Stomach smooth muscle (tissue), 2 donors: Measurements from ENCODE around the gene PTPMT1.

Experiments used
- H3K27ac ChIP-seq: one replicate; pipeline ENCODE4 v1.7.0; 2013; ENCODE audit warnings: mild to moderate bottlenecking, low read length, inconsistent platforms
- H3K27me3 ChIP-seq, 2 donors: one replicate each; pipeline ENCODE4 v1.7.0; 2013; ENCODE audit warnings: low read length in 2 of 2; ENCODE audit not compliant: insufficient read depth in 2 of 2, control insufficient read depth in 1 of 2
- H3K36me3 ChIP-seq, 2 donors: one replicate each; pipeline ENCODE4 v1.7.0; 2013; ENCODE audit warnings: low read length in 2 of 2; ENCODE audit not compliant: control insufficient read depth in 2 of 2, insufficient read depth in 2 of 2
- H3K4me1 ChIP-seq: one replicate; pipeline ENCODE4 v1.7.0; 2013; ENCODE audit warnings: low read length; ENCODE audit not compliant: control insufficient read depth, insufficient read depth
- H3K4me3 ChIP-seq, 2 donors: one replicate each; pipeline ENCODE4 v1.7.0; 2013; ENCODE audit warnings: low read length in 2 of 2
- H3K9ac ChIP-seq, 2 donors: one replicate each; pipeline ENCODE4 v1.7.0; 2013; ENCODE audit warnings: low read length in 2 of 2, mild to moderate bottlenecking in 1 of 2
- H3K9me3 ChIP-seq, 2 donors: one replicate each; pipeline ENCODE4 v1.7.0; 2013; ENCODE audit warnings: low read length in 2 of 2; ENCODE audit not compliant: control insufficient read depth in 2 of 2
- donor health status: healthy.
- donor health status: Pancreatic carcinoma.

The PTPMT1 gene

GRCh38 chr11:47583844-47584243, 18.4 kb downstream of the PTPMT1 start:
- Histone ChIP-seq H3K27me3 (no peaks in the 10 kb centered on the region), H3K9me3 (no peaks in the 10 kb centered on the region), H3K4me3 (no peak overlapping the region), H3K27ac (no peak overlapping the region), H3K4me1 (peaks cover 14% of the 10 kb centered on the region), H3K9ac (no peak overlapping the region), H3K36me3 (peaks cover 35 to 39% of the 10 kb centered on the region in 2 donors)

- Histone ChIP-seq H3K27me3 (peaks cover 2 to 4% of the 10 kb centered on the region in 2 donors), H3K4me3 (no peak within 1 kb of the TSS), H3K27ac (no peak within 1 kb of the TSS), H3K9me3 (no peaks in the 10 kb centered on the region), H3K36me3 (peaks cover 28 to 33% of the 10 kb centered on the region in 2 donors), H3K9ac (no peak within 1 kb of the TSS), H3K4me1 (peaks cover 10% of the 10 kb centered on the region)
Observed at GRCh38 chr11:47586098-47586855, 20.9 kb downstream of the PTPMT1 start, which contains the start of gene FAM180B. Gene FAM180B, plus strand, starts transcription at chr11:47586678. Its CDS starts 91 bp downstream, at chr11:47586769.

GRCh38 chr11:47587039-47587716, 21.8 kb downstream of the PTPMT1 start:
- no peak overlapping the region for H3K4me3 ChIP-seq

GRCh38 chr11:47587723-47588326, 22.4 kb downstream of the PTPMT1 start:
- H3K36me3 ChIP-seq, result peaks cover 15 to 18% of the 10 kb centered on the region in 2 donors
- H3K27ac ChIP-seq, result no peak overlapping the region
- H3K9ac ChIP-seq, result no peak overlapping the region
- H3K4me1 ChIP-seq, result peaks cover 10% of the 10 kb centered on the region
- H3K9me3 ChIP-seq, result no peaks in the 10 kb centered on the region
- H3K4me3 ChIP-seq, result no peak overlapping the region
- H3K27me3 ChIP-seq, result peaks cover 13 to 16% of the 10 kb centered on the region in 2 donors

More at GRCh38 chr11:47587039-47587716, 21.8 kb downstream of the PTPMT1 start:
- Histone ChIP-seq H3K36me3 (peaks cover 21 to 24% of the 10 kb centered on the region in 2 donors), H3K4me1 (peaks cover 10% of the 10 kb centered on the region), H3K9me3 (no peaks in the 10 kb centered on the region), H3K27me3 (peaks cover 7 to 9% of the 10 kb centered on the region in 2 donors), H3K27ac (no peak overlapping the region), H3K9ac (no peak overlapping the region)

GRCh38 chr11:47589118-47589517, 23.7 kb downstream of the PTPMT1 start:
- H3K9me3 ChIP-seq, result no peaks in the 10 kb centered on the region
- peaks cover 2 to 5% of the 10 kb centered on the region in 2 donors for H3K36me3 ChIP-seq
- peaks cover 24 to 28% of the 10 kb centered on the region in 2 donors for H3K27me3 ChIP-seq
- H3K27ac ChIP-seq, result no peak overlapping the region
- H3K9ac ChIP-seq, result peak overlapping the region; percentile 42 to 68
- peak overlapping the region; percentile 53 to 68 for H3K4me3 ChIP-seq
- peaks cover 18% of the 10 kb centered on the region for H3K4me1 ChIP-seq

DNA sequence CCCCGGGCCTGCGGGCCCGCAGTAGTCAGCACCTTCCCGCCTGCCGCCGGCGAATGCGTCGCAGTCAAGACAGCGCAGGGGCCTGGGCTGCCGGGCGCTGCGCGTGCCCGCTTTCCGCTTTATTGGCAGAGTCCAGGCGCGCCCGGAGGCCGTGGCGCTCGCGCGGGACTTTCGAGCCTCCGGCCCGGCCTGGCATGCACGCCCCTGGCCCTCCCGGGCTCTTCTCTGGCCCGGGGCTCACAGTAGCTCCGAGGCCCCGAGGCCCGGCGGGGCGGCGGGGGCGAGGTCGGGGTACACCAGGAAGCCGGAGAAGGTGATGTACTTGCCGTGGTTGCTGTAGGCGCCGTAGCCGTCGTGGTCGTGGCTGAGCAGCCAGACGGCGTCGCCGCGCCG, 24.2 kb downstream of the PTPMT1 start:
- H3K4me1 ChIP-seq, result peaks cover 22% of the 10 kb centered on the region
- peaks cover 0 to 2% of the 10 kb centered on the region in 2 donors for H3K36me3 ChIP-seq
- peak overlapping the region; percentile 53 to 68 for H3K4me3 ChIP-seq
- no peak overlapping the region for H3K27ac ChIP-seq
- H3K9me3 ChIP-seq, result no peaks in the 10 kb centered on the region
- H3K9ac ChIP-seq, result peak overlapping the region; percentile 42 to 68
- peaks cover 28 to 32% of the 10 kb centered on the region in 2 donors for H3K27me3 ChIP-seq

DNA sequence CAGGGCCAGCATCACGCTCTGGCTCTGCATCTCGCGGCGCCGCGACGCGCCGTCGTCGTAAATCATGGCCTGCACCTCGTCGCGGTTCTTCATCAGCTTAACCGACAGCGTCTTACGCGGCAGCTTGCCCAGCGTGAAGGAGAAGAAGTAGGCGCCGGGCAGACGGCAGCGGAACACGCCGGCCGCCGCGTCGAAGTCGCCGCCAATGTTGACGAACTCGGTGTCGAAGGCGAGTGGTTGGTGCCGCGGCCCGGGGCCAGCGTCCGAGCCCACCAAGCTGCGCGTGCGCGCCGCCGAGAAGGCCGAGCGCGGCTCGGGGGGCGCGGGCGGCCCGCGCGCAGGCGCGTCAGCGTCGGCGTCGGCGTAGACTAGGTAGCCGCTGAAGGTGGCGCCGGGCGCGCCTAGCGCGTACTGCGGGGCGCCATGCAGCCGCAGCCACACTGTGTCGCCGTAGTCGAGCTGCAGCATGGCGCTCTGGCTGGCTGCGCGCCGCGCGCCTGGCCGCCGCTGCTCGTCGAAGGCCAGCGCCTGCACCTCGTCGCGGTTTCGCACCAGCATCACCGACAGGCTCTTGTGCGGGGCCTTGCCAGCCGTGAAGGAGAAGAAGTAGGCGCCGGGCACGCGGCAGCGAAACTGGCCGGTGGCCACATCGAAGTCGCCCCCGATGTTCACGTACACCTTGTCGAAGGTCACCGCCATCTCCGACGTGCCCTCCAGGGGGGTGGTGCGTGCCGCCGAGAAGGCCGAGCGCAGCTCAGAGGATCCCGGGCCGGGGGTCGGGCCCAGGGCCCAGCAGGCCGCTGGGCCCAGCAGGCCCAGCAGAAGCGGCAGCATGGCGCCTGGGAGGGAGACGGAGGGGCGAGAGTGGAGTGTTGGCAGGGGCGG, 24.8 kb downstream of the PTPMT1 start:
- Histone ChIP-seq H3K9me3 (no peaks in the 10 kb centered on the region), H3K36me3 (no peaks in the 10 kb centered on the region), H3K4me1 (peaks cover 22% of the 10 kb centered on the region), H3K27me3 (peaks cover 34 to 35% of the 10 kb centered on the region in 2 donors), H3K4me3 (peak overlapping the region; percentile 53 to 68), H3K9ac (peak overlapping the region in 1 of 2 donors; percentile 68), H3K27ac (no peak overlapping the region)

GRCh38 chr11:47591764-47592163, 26.4 kb downstream of the PTPMT1 start:
- H3K27ac ChIP-seq, result no peak overlapping the region
- no peak overlapping the region for H3K4me3 ChIP-seq
- H3K9ac ChIP-seq, result no peak overlapping the region
- peaks cover 34 to 38% of the 10 kb centered on the region in 2 donors for H3K27me3 ChIP-seq
- no peaks in the 10 kb centered on the region for H3K9me3 ChIP-seq
- H3K4me1 ChIP-seq, result peaks cover 22% of the 10 kb centered on the region
- H3K36me3 ChIP-seq, result no peaks in the 10 kb centered on the region

DNA sequence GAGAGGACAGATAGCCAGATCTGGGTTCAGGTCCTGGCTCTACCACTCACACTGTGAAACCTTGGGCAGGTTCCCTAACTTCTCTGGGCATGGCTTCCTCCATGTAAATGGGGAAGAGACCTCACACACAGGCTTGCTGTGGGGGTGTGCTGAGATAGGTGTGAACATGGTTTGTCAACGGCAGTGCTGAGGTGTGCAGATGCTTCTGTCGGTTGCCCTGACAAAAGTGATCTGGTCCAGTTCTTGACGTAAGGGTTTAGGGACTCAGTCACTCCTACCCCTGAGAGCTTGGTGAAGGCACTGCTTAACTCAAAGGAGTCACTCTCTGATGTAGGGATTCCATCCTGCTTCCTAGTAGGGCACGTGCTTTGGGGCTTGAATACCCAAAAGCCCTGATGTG, 26.9 kb downstream of the PTPMT1 start:
- Histone ChIP-seq H3K36me3 (no peaks in the 10 kb centered on the region), H3K9ac (no peak overlapping the region), H3K27ac (no peak overlapping the region), H3K9me3 (no peaks in the 10 kb centered on the region), H3K4me1 (peaks cover 22% of the 10 kb centered on the region), H3K4me3 (no peak overlapping the region), H3K27me3 (peaks cover 34 to 38% of the 10 kb centered on the region in 2 donors)

GRCh38 chr11:47592970-47593369, 27.6 kb downstream of the PTPMT1 start:
- H3K27me3 ChIP-seq, result peaks cover 34 to 38% of the 10 kb centered on the region in 2 donors
- peaks cover 19% of the 10 kb centered on the region for H3K4me1 ChIP-seq
- no peak overlapping the region for H3K9ac ChIP-seq
- H3K9me3 ChIP-seq, result no peaks in the 10 kb centered on the region
- H3K27ac ChIP-seq, result no peak overlapping the region
- H3K4me3 ChIP-seq, result no peak overlapping the region
- no peaks in the 10 kb centered on the region for H3K36me3 ChIP-seq
